IgD-negative memory B cell (primary cell): ENCODE measurements around the gene PDIK1L. TPM values are rescaled to one million over a fixed set of nuclear protein-coding genes. Genes with fewer than 3 reads are reported as not detected.

Experiments
- H3K27ac Mint-ChIP-seq, 3 donors: one replicate each; pipeline ENCODE4 v1.8.0; 2020 to 2022; ENCODE audit warnings: mild to moderate bottlenecking in 3 of 3, mixed read lengths in 3 of 3, moderate library complexity in 1 of 3
- H3K27me3 Mint-ChIP-seq: one replicate; pipeline ENCODE4 v1.8.0; 2021; ENCODE audit warnings: mixed read lengths
- H3K36me3 Mint-ChIP-seq: one replicate; pipeline ENCODE4 v1.8.0; 2020; ENCODE audit warnings: mild to moderate bottlenecking, mixed read lengths
- H3K4me1 Mint-ChIP-seq, 3 donors: one replicate each; pipeline ENCODE4 v1.8.0; 2020 to 2022; ENCODE audit warnings: mixed read lengths in 3 of 3, mild to moderate bottlenecking in 1 of 3
- H3K4me3 Mint-ChIP-seq, 4 donors: one replicate each; pipeline ENCODE4 v1.8.0; 2020 to 2022; ENCODE audit warnings: mild to moderate bottlenecking in 4 of 4, mixed read lengths in 4 of 4, moderate library complexity in 3 of 4
- H3K9me3 Mint-ChIP-seq, 3 donors: one replicate each; pipeline ENCODE4 v1.8.0; 2020 to 2021; ENCODE audit warnings: mixed read lengths in 3 of 3, mild to moderate bottlenecking in 1 of 3
- polyA plus RNA-seq: library from polyadenylated mRNA; unstranded; fragments of 300-500 nt; fragmentation: Illumina TruSeq; gene quantifications from one replicate; pipeline ENCODE4 v1.2.3, GENCODE V29; 2021

PDIK1L gene
- polyA plus RNA-seq, 1 donor from 2014 or later: 3.7 TPM

- H3K4me1 Mint-ChIP-seq: peaks cover 2 to 5% (median 3%) of the 10 kb centered on the region in 3 donors
- no peaks in the 10 kb centered on the region for H3K9me3 Mint-ChIP-seq
- no peaks in the 10 kb centered on the region for H3K36me3 Mint-ChIP-seq
- H3K4me3 Mint-ChIP-seq: peak overlapping the region in 1 of 4 donors; percentile 58
- no peak overlapping the region for H3K27ac Mint-ChIP-seq
- H3K27me3 Mint-ChIP-seq: peaks cover 20% of the 10 kb centered on the region
Measured at GRCh38 chr1:26145041-26145959, 33.7 kb downstream of the PDIK1L start.

GRCh38 chr1:26145960-26146294, 34.3 kb downstream of the PDIK1L start:
- Mint-ChIP-seq H3K9me3 (no peaks in the 10 kb centered on the region), H3K4me1 (peaks cover 2 to 5% (median 3%) of the 10 kb centered on the region in 3 donors), H3K27me3 (peaks cover 20% of the 10 kb centered on the region), H3K27ac (no peak overlapping the region), H3K4me3 (no peak overlapping the region), H3K36me3 (no peaks in the 10 kb centered on the region)

- Mint-ChIP-seq H3K27me3 (peaks cover 21% of the 10 kb centered on the region), H3K36me3 (no peaks in the 10 kb centered on the region), H3K27ac (no peak overlapping the region), H3K4me3 (no peak overlapping the region), H3K9me3 (no peaks in the 10 kb centered on the region), H3K4me1 (peaks cover 2 to 5% (median 3%) of the 10 kb centered on the region in 3 donors)
Measured at GRCh38 chr1:26148887-26149286, 37.3 kb downstream of the PDIK1L start.

- no peaks in the 10 kb centered on the region for H3K4me1 Mint-ChIP-seq
- H3K9me3 Mint-ChIP-seq: no peaks in the 10 kb centered on the region
- H3K36me3 Mint-ChIP-seq: peaks cover 2% of the 10 kb centered on the region
- H3K4me3 Mint-ChIP-seq: peak overlapping the region in 1 of 4 donors; percentile 10
- H3K27ac Mint-ChIP-seq: peak overlapping the region in 1 of 3 donors; percentile 59
- H3K27me3 Mint-ChIP-seq: peaks cover 29% of the 10 kb centered on the region
Measured at GRCh38 chr1:26153966-26154532, 42.4 kb downstream of the PDIK1L start.

- no peaks in the 10 kb centered on the region for H3K9me3 Mint-ChIP-seq
- no peak overlapping the region for H3K27ac Mint-ChIP-seq
- H3K4me1 Mint-ChIP-seq: no peaks in the 10 kb centered on the region
- H3K4me3 Mint-ChIP-seq: no peak overlapping the region
- H3K27me3 Mint-ChIP-seq: peaks cover 30% of the 10 kb centered on the region
- H3K36me3 Mint-ChIP-seq: peaks cover 2% of the 10 kb centered on the region
Measured at GRCh38 chr1:26154750-26155149, 43.1 kb downstream of the PDIK1L start.

- H3K27ac Mint-ChIP-seq: no peak overlapping the region
- H3K36me3 Mint-ChIP-seq: peaks cover 2% of the 10 kb centered on the region
- peak overlapping the region in 1 of 4 donors; percentile 58 for H3K4me3 Mint-ChIP-seq
- H3K9me3 Mint-ChIP-seq: no peaks in the 10 kb centered on the region
- H3K27me3 Mint-ChIP-seq: peaks cover 33% of the 10 kb centered on the region
- no peaks in the 10 kb centered on the region for H3K4me1 Mint-ChIP-seq
Measured at GRCh38 chr1:26155370-26156284, 44.0 kb downstream of the PDIK1L start.

GRCh38 chr1:26156285-26157038, 44.8 kb downstream of the PDIK1L start:
- Mint-ChIP-seq H3K27me3 (peaks cover 35% of the 10 kb centered on the region), H3K9me3 (no peaks in the 10 kb centered on the region), H3K4me1 (no peaks in the 10 kb centered on the region), H3K4me3 (no peak overlapping the region), H3K27ac (no peak overlapping the region), H3K36me3 (peaks cover 2% of the 10 kb centered on the region)

- Mint-ChIP-seq H3K4me1 (peaks cover 0 to 3% (median 2%) of the 10 kb centered on the region in 3 donors), H3K4me3 (no peak overlapping the region), H3K36me3 (peaks cover 2% of the 10 kb centered on the region), H3K27ac (peak overlapping the region in 1 of 3 donors; percentile 23), H3K27me3 (peaks cover 38% of the 10 kb centered on the region), H3K9me3 (no peaks in the 10 kb centered on the region)
Measured at GRCh38 chr1:26158271-26158907, 46.8 kb downstream of the PDIK1L start.

- Mint-ChIP-seq H3K9me3 (no peaks in the 10 kb centered on the region), H3K27ac (peak within 1 kb of the TSS in 2 of 3 donors; percentile 23 to 28)
Measured at GRCh38 chr1:26158908-26159742, 47.5 kb downstream of the PDIK1L start, which contains the start of gene FAM110D. Gene FAM110D, plus strand, starts transcription at chr1:26159079. Its CDS starts 2,213 bp downstream, at chr1:26161292.

GRCh38 chr1:26159743-26160039, 48.1 kb downstream of the PDIK1L start:
- H3K27me3 Mint-ChIP-seq: peaks cover 38% of the 10 kb centered on the region
- H3K4me1 Mint-ChIP-seq: peaks cover 0 to 5% (median 3%) of the 10 kb centered on the region in 3 donors
- H3K27ac Mint-ChIP-seq: peak overlapping the region in 1 of 3 donors; percentile 28
- peaks cover 2% of the 10 kb centered on the region for H3K36me3 Mint-ChIP-seq
- no peak overlapping the region for H3K4me3 Mint-ChIP-seq
- no peaks in the 10 kb centered on the region for H3K9me3 Mint-ChIP-seq

More at GRCh38 chr1:26158908-26159742, 47.5 kb downstream of the PDIK1L start, which contains the start of gene FAM110D:
- peaks cover 2% of the 10 kb centered on the region for H3K36me3 Mint-ChIP-seq
- H3K4me1 Mint-ChIP-seq: peaks cover 0 to 5% (median 3%) of the 10 kb centered on the region in 3 donors
- no peak within 1 kb of the TSS for H3K4me3 Mint-ChIP-seq
- H3K27me3 Mint-ChIP-seq: peaks cover 38% of the 10 kb centered on the region

- Mint-ChIP-seq H3K9me3 (no peaks in the 10 kb centered on the region), H3K4me3 (peak overlapping the region in 2 of 4 donors; percentile 57 to 58), H3K27ac (no peak overlapping the region), H3K36me3 (peaks cover 2% of the 10 kb centered on the region), H3K4me1 (peaks cover 0 to 7% (median 3%) of the 10 kb centered on the region in 3 donors), H3K27me3 (peaks cover 33% of the 10 kb centered on the region)
Measured at GRCh38 chr1:26160527-26161414, 49.1 kb downstream of the PDIK1L start.

- H3K36me3 Mint-ChIP-seq: peaks cover 2% of the 10 kb centered on the region
- H3K27ac Mint-ChIP-seq: no peak overlapping the region
- H3K4me3 Mint-ChIP-seq: peak overlapping the region in 3 of 4 donors; percentile 43 to 90 (median 52)
- H3K27me3 Mint-ChIP-seq: peaks cover 29% of the 10 kb centered on the region
- peaks cover 0 to 7% (median 3%) of the 10 kb centered on the region in 3 donors for H3K4me1 Mint-ChIP-seq
- no peaks in the 10 kb centered on the region for H3K9me3 Mint-ChIP-seq
Measured at GRCh38 chr1:26161415-26162219, 50.0 kb downstream of the PDIK1L start.
